PFSK-1 (cell line): ENCODE results near the gene PGF.

ENCODE experiments used
- FOXP2 ChIP-seq: optimal IDR thresholded peaks from 2 replicates; pipeline ENCODE3; 2011; ENCODE audit warnings: borderline replicate concordance, control low read depth, inconsistent platforms; ENCODE audit not compliant: insufficient read depth; ENCODE audit errors: extremely low read length, extremely low read depth
- POLR2AphosphoS5 ChIP-seq: IDR thresholded peaks from 2 replicates; pipeline ENCODE4 v1.6.1; 2012; ENCODE audit warnings: low read depth, mild to moderate bottlenecking, control low read depth, low read length, moderate library complexity
- REST ChIP-seq, 2 experiments: IDR thresholded peaks; 2 replicates each; pipeline versions ENCODE4 v1.6.1 to v1.8.0; 2011 to 2012; ENCODE audit warnings: low read depth in 2 of 2, low read length in 2 of 2, control low read depth in 1 of 2, inconsistent platforms in 1 of 2, mild to moderate bottlenecking in 1 of 2, moderate library complexity in 1 of 2; ENCODE audit not compliant: insufficient read depth in 1 of 2
- SIN3A ChIP-seq: IDR thresholded peaks from 2 replicates; pipeline ENCODE4 v1.6.1; 2012; ENCODE audit warnings: mild to moderate bottlenecking, low read length, moderate library complexity, borderline replicate concordance; ENCODE audit not compliant: insufficient read depth
- TAF1 ChIP-seq: IDR thresholded peaks from 2 replicates; pipeline ENCODE4 v1.6.1; 2012; ENCODE audit warnings: low read length, control low read depth, borderline replicate concordance; ENCODE audit not compliant: insufficient read depth

PGF gene

GRCh38 chr14:74988993-74989392 is 33.6 kb upstream of the PGF start:
- no peak for TF ChIP-seq FOXP2
- no peak for TF ChIP-seq SIN3A
- TF ChIP-seq REST (IDR thresholded peaks at IDR 0.05; ENCODE audit: insufficient read depth in 1 of 2, low read depth in 2 of 2, low read length in 2 of 2): no peak
- no peak for TF ChIP-seq POLR2AphosphoS5
- no peak for TF ChIP-seq TAF1

GRCh38 chr14:74988131-74988530 is 32.7 kb upstream of the PGF start:
- TF ChIP-seq FOXP2 (no peak), POLR2AphosphoS5 (no peak), REST (IDR thresholded peaks at IDR 0.05; ENCODE audit: insufficient read depth in 1 of 2, low read depth in 2 of 2, low read length in 2 of 2) (no peak), SIN3A (no peak), TAF1 (no peak)

GRCh38 chr14:74985806-74986205 is 30.4 kb upstream of the PGF start:
- no peak for TF ChIP-seq TAF1
- no peak for TF ChIP-seq REST (IDR thresholded peaks at IDR 0.05; ENCODE audit: insufficient read depth in 1 of 2, low read depth in 2 of 2, low read length in 2 of 2)
- TF ChIP-seq FOXP2: no peak
- TF ChIP-seq POLR2AphosphoS5: no peak
- TF ChIP-seq SIN3A: no peak

- TF ChIP-seq FOXP2: no peak
- TF ChIP-seq SIN3A: no peak
- no peak for TF ChIP-seq POLR2AphosphoS5
- TF ChIP-seq TAF1: no peak
- TF ChIP-seq REST (IDR thresholded peaks at IDR 0.05; ENCODE audit: insufficient read depth in 1 of 2, low read depth in 2 of 2, low read length in 2 of 2): no peak
Observed at GRCh38 chr14:74985028-74985310, 29.6 kb upstream of the PGF start.

GRCh38 chr14:74984236-74985027 is 29.0 kb upstream of the PGF start:
- TF ChIP-seq TAF1 (no peak), SIN3A (no peak), POLR2AphosphoS5 (no peak), REST (IDR thresholded peaks at IDR 0.05; ENCODE audit: insufficient read depth in 1 of 2, low read depth in 2 of 2, low read length in 2 of 2) (no peak), FOXP2 (no peak)
